Measurements from ENCODE around the gene CD82.

DNA sequence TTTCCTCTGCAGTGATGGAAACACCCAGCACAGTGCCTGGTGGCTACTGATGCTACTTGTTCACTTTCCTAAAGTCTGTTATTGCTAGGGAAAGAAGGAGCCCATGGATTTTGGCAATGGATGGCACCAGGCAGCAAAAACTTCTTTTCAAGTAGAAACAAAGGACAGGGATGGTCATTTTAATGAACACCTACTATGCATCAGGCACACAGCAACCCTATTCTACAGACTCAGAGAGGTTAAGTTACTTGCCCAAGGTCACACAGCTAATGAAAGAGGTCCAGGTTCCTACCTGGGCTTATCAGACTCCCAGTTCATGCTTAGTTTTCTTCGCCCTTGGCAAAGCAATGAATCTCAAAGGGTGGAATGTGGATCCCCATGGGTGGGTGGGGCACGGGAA lies 36.9 kb upstream of the CD82 start:
- no peak for TF ChIP-seq TCF4 (CRISPR knock-in tag; IDR thresholded peaks at IDR 0.05; ENCODE audit: borderline replicate concordance)
- no peak for TF ChIP-seq OSR1 (CRISPR knock-in tag; IDR thresholded peaks at IDR 0.05)
- TF ChIP-seq TOX (CRISPR knock-in tag; IDR thresholded peaks at IDR 0.05; ENCODE audit: borderline replicate concordance), result no peak
- TF ChIP-seq RARB (CRISPR knock-in tag; IDR thresholded peaks at IDR 0.05), result no peak
- TF ChIP-seq, protein P1, sequence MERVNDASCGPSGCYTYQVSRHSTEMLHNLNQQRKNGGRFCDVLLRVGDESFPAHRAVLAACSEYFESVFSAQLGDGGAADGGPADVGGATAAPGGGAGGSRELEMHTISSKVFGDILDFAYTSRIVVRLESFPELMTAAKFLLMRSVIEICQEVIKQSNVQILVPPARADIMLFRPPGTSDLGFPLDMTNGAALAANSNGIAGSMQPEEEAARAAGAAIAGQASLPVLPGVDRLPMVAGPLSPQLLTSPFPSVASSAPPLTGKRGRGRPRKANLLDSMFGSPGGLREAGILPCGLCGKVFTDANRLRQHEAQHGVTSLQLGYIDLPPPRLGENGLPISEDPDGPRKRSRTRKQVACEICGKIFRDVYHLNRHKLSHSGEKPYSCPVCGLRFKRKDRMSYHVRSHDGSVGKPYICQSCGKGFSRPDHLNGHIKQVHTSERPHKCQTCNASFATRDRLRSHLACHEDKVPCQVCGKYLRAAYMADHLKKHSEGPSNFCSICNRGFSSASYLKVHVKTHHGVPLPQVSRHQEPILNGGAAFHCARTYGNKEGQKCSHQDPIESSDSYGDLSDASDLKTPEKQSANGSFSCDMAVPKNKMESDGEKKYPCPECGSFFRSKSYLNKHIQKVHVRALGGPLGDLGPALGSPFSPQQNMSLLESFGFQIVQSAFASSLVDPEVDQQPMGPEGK (CRISPR knock-in tag; IDR thresholded peaks at IDR 0.05; ENCODE audit: borderline replicate concordance), result no peak
- no peak for TF ChIP-seq SNAI2 (CRISPR knock-in tag; IDR thresholded peaks at IDR 0.05)
- no peak for TF ChIP-seq ZNF565 (CRISPR knock-in tag; conservative IDR thresholded peaks at IDR 0.05; ENCODE audit: low read depth)
- TF ChIP-seq GLIS3 (CRISPR knock-in tag; IDR thresholded peaks at IDR 0.05), result no peak
- TF ChIP-seq ARNTL (CRISPR knock-in tag; IDR thresholded peaks at IDR 0.05; ENCODE audit: borderline replicate concordance, low read depth), result no peak
- TF ChIP-seq, protein P2, sequence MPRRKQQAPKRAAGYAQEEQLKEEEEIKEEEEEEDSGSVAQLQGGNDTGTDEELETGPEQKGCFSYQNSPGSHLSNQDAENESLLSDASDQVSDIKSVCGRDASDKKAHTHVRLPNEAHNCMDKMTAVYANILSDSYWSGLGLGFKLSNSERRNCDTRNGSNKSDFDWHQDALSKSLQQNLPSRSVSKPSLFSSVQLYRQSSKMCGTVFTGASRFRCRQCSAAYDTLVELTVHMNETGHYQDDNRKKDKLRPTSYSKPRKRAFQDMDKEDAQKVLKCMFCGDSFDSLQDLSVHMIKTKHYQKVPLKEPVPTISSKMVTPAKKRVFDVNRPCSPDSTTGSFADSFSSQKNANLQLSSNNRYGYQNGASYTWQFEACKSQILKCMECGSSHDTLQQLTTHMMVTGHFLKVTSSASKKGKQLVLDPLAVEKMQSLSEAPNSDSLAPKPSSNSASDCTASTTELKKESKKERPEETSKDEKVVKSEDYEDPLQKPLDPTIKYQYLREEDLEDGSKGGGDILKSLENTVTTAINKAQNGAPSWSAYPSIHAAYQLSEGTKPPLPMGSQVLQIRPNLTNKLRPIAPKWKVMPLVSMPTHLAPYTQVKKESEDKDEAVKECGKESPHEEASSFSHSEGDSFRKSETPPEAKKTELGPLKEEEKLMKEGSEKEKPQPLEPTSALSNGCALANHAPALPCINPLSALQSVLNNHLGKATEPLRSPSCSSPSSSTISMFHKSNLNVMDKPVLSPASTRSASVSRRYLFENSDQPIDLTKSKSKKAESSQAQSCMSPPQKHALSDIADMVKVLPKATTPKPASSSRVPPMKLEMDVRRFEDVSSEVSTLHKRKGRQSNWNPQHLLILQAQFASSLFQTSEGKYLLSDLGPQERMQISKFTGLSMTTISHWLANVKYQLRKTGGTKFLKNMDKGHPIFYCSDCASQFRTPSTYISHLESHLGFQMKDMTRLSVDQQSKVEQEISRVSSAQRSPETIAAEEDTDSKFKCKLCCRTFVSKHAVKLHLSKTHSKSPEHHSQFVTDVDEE (CRISPR knock-in tag; IDR thresholded peaks at IDR 0.05), result no peak
- TF ChIP-seq, protein P3, sequence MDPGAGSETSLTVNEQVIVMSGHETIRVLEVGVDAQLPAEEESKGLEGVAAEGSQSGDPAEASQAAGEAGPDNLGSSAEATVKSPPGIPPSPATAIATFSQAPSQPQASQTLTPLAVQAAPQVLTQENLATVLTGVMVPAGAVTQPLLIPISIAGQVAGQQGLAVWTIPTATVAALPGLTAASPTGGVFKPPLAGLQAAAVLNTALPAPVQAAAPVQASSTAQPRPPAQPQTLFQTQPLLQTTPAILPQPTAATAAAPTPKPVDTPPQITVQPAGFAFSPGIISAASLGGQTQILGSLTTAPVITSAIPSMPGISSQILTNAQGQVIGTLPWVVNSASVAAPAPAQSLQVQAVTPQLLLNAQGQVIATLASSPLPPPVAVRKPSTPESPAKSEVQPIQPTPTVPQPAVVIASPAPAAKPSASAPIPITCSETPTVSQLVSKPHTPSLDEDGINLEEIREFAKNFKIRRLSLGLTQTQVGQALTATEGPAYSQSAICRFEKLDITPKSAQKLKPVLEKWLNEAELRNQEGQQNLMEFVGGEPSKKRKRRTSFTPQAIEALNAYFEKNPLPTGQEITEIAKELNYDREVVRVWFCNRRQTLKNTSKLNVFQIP (CRISPR knock-in tag; IDR thresholded peaks at IDR 0.05; ENCODE audit: borderline replicate concordance, low read depth), result no peak
- TF ChIP-seq ISL1 (CRISPR knock-in tag; IDR thresholded peaks at IDR 0.05), result no peak

All from SK-N-SH treated with all-trans-retinoic acid at 6 μM for 48 hours (cell line).